IMR-90 (cell line): ENCODE measurements around the gene CAMK2G. TPM values are rescaled to one million over a fixed set of nuclear protein-coding genes. Genes with fewer than 3 reads are reported as not detected.

Experiments used
- ATAC-seq: fragments of 200-7000 bp; cut with Tn5 transposase; 2 replicates; pipeline ENCODE4 v1.9.1; 2020; ENCODE audit warnings: low read depth, mild to moderate bottlenecking, moderate library complexity
- Bru-seq: library from RNA; stranded (reverse); fragments of 400-500 nt; gene quantifications from one replicate; lab custom pipeline; 2021; lab: Mats Ljungman, UMichigan
- BruChase-seq, 2 experiments: library from RNA; stranded (reverse); fragments of 400-500 nt; gene quantifications; one replicate each; lab custom pipeline; 2021; lab: Mats Ljungman, UMichigan
- BruUV-seq: library from RNA; stranded (reverse); fragments of 400-500 nt; replicated peaks from 2 replicates; lab custom pipeline; 2021; lab: Mats Ljungman, UMichigan
- CTCF ChIA-PET: fragments of 300-600 bp; formaldehyde crosslinking; extraction: SDS; loops from one replicate; lab custom pipeline; 2021; ENCODE audit warnings: antibody characterized with exemption; lab: Yijun Ruan, JAX
- POLR2A ChIA-PET: fragments of 300-600 bp; sonication (Branson Sonifier 250); formaldehyde crosslinking; loops from one replicate; lab custom pipeline; 2022; ENCODE audit warnings: antibody characterized with exemption; ENCODE audit not compliant: unreplicated experiment; lab: Charles Lee
- DNase-seq: peaks from one replicate; pipeline ENCODE4 v3.0.0; 2013
- H2AFZ ChIP-seq: replicated peaks from 2 replicates; pipeline ENCODE3; 2013; ENCODE audit warnings: low read length, mild to moderate bottlenecking; ENCODE audit not compliant: poor library complexity
- H2AK5ac ChIP-seq: 2 replicates; pipeline ENCODE4 v1.6.1; 2013; ENCODE audit warnings: low read depth, low read length, inconsistent platforms
- H2AK9ac ChIP-seq: replicated peaks from 2 replicates; pipeline ENCODE3; 2013; ENCODE audit warnings: mild to moderate bottlenecking, low read depth, low read length, moderate library complexity; ENCODE audit not compliant: poor library complexity
- H2BK120ac ChIP-seq: 2 replicates; pipeline ENCODE4 v1.6.1; 2013; ENCODE audit warnings: low read depth, low read length, inconsistent platforms
- H2BK15ac ChIP-seq: 3 replicates; pipeline ENCODE4 v1.6.1; 2013; ENCODE audit warnings: low read depth, low read length, inconsistent platforms
- H2BK20ac ChIP-seq: 2 replicates; pipeline ENCODE4 v1.6.1; 2013; ENCODE audit warnings: low read depth, mild to moderate bottlenecking, inconsistent platforms, low read length, moderate library complexity
- H2BK5ac ChIP-seq: 2 replicates; pipeline ENCODE4 v1.6.1; 2013; ENCODE audit warnings: mild to moderate bottlenecking, low read depth, low read length, inconsistent platforms; ENCODE audit not compliant: poor library complexity, severe bottlenecking
- H3K14ac ChIP-seq: replicated peaks from 2 replicates; pipeline ENCODE4 v1.6.1; 2013; ENCODE audit warnings: low read depth, low read length, inconsistent platforms
- H3K18ac ChIP-seq: 2 replicates; pipeline ENCODE4 v1.6.1; 2013; ENCODE audit warnings: low read depth, low read length, control low read depth
- H3K23ac ChIP-seq: 2 replicates; pipeline ENCODE4 v1.6.1; 2013; ENCODE audit warnings: low read depth, low read length, inconsistent platforms
- H3K27ac ChIP-seq: 2 replicates; pipeline ENCODE4 v1.5.1; 2013; ENCODE audit warnings: mild to moderate bottlenecking, control low read depth, low read length; ENCODE audit not compliant: insufficient read depth
- H3K27me3 ChIP-seq: 2 replicates; pipeline ENCODE4 v1.6.1; 2013; ENCODE audit warnings: low read length; ENCODE audit not compliant: control insufficient read depth, insufficient read depth
- H3K36me3 ChIP-seq: 2 replicates; pipeline ENCODE4 v1.6.1; 2013; ENCODE audit warnings: low read length, mixed read lengths; ENCODE audit not compliant: control insufficient read depth, insufficient read depth
- H3K4ac ChIP-seq: 2 replicates; pipeline ENCODE4 v1.6.1; 2013; ENCODE audit warnings: low read depth, low read length, inconsistent platforms
- H3K4me1 ChIP-seq: 2 replicates; pipeline ENCODE4 v1.6.1; 2013; ENCODE audit warnings: low read length, mixed read lengths; ENCODE audit not compliant: control insufficient read depth, insufficient read depth
- H3K4me2 ChIP-seq: 2 replicates; pipeline ENCODE4 v1.6.1; 2013; ENCODE audit warnings: low read depth, mild to moderate bottlenecking, control low read depth, low read length, moderate library complexity
- H3K4me3 ChIP-seq: 2 replicates; pipeline ENCODE4 v1.5.1; 2013; ENCODE audit warnings: low read depth, mild to moderate bottlenecking, control low read depth, low read length, moderate library complexity; ENCODE audit not compliant: insufficient read depth
- H3K56ac ChIP-seq: 2 replicates; pipeline ENCODE4 v1.6.1; 2013; ENCODE audit warnings: low read length, inconsistent platforms; ENCODE audit not compliant: insufficient read depth; ENCODE audit errors: extremely low read depth
- H3K79me1 ChIP-seq, 2 experiments: 2 replicates each; pipeline ENCODE4 v1.6.1; 2013; ENCODE audit warnings: low read length in 2 of 2, inconsistent platforms in 1 of 2, low read depth in 1 of 2
- H3K9ac ChIP-seq: 2 replicates; pipeline ENCODE4 v1.6.1; 2013; ENCODE audit warnings: low read depth, low read length, control low read depth
- H3K9me1 ChIP-seq: 2 replicates; pipeline ENCODE4 v1.6.1; 2013; ENCODE audit warnings: low read length, inconsistent platforms; ENCODE audit not compliant: insufficient read depth
- H3K9me3 ChIP-seq: 2 replicates; pipeline ENCODE4 v1.6.1; 2013; ENCODE audit warnings: low read length; ENCODE audit not compliant: control insufficient read depth, insufficient read depth
- H4K20me1 ChIP-seq: 2 replicates; pipeline ENCODE4 v1.6.1; 2013; ENCODE audit warnings: low read length, inconsistent platforms; ENCODE audit not compliant: insufficient read depth
- H4K5ac ChIP-seq: 2 replicates; pipeline ENCODE4 v1.6.1; 2013; ENCODE audit warnings: mild to moderate bottlenecking, low read depth, low read length, control low read depth
- H4K8ac ChIP-seq, 2 experiments: 2 replicates each; pipeline ENCODE4 v1.6.1; 2013; ENCODE audit warnings: low read depth in 2 of 2, low read length in 2 of 2, control low read depth in 1 of 2, inconsistent platforms in 1 of 2
- H4K91ac ChIP-seq: 2 replicates; pipeline ENCODE4 v1.6.1; 2013; ENCODE audit warnings: low read depth, low read length, inconsistent platforms; ENCODE audit not compliant: insufficient read depth
- BHLHE40 ChIP-seq: fragments of 150-350 bp; IDR thresholded peaks from 2 replicates; pipeline ENCODE4 v1.6.1; 2016; ENCODE audit warnings: mild to moderate bottlenecking, low read depth, low read length
- FOS ChIP-seq: fragments of 150-350 bp; IDR thresholded peaks from 2 replicates; pipeline ENCODE4 v1.6.1; 2016; ENCODE audit warnings: low read depth, low read length
- MAFK ChIP-seq: IDR thresholded peaks from 2 replicates; pipeline ENCODE4 v1.6.1; 2012; ENCODE audit warnings: low read depth, low read length, improper control_type of control experiment
- MAZ ChIP-seq: IDR thresholded peaks from 2 replicates; pipeline ENCODE4 v1.6.1; 2012; ENCODE audit warnings: low read depth, mild to moderate bottlenecking, low read length, improper control_type of control experiment, moderate library complexity, borderline replicate concordance
- NFE2L2 ChIP-seq: fragments of 150-350 bp; IDR thresholded peaks from 2 replicates; pipeline ENCODE4 v1.6.1; 2016; ENCODE audit warnings: low read depth, mild to moderate bottlenecking, low read length
- RAD21 ChIP-seq: IDR thresholded peaks from 2 replicates; pipeline ENCODE4 v1.6.1; 2012; ENCODE audit warnings: low read length, improper control_type of control experiment
- RCOR1 ChIP-seq: IDR thresholded peaks from 2 replicates; pipeline ENCODE4 v1.6.1; 2012; ENCODE audit warnings: mild to moderate bottlenecking, low read length, improper control_type of control experiment; ENCODE audit not compliant: insufficient replicate concordance
- SMC3 ChIP-seq: fragments of 150-350 bp; IDR thresholded peaks from 2 replicates; pipeline ENCODE4 v1.6.1; 2016; ENCODE audit warnings: low read depth, mild to moderate bottlenecking, antibody characterized with exemption, low read length, moderate library complexity
- WGBS, 2 experiments: methylation state at CpG; one replicate each; pipeline versions ENCODE4 v1.1.5 to v1.1.7; 2013; ENCODE audit warnings: missing lambda C conversion rate in 2 of 2; ENCODE audit not compliant: insufficient read length in 1 of 2; ENCODE audit errors: extremely low coverage in 2 of 2; 5-methylcytosine and 5-hydroxymethylcytosine counted together
- dilution Hi-C: fragments of 300-500 bp; cut with HindIII; formaldehyde crosslinking; loops from one replicate; pipeline ENCODE4 v1.14.3; 2018; ENCODE audit warnings: low sequenced_read_pairs; ENCODE audit not compliant: unreplicated experiment
- in situ Hi-C: fragments of 300-500 bp; cut with MboI; formaldehyde crosslinking; loops from 3 replicates; pipeline ENCODE4 v1.14.3; 2019; ENCODE audit warnings: low sequenced_read_pairs, inconsistent platforms, mixed read lengths
- intact Hi-C: fragments of 100-400 bp; cut with micrococcal nuclease; formaldehyde crosslinking; loops from 2 replicates; pipeline ENCODE4 v1.10.0; 2022
- long read RNA-seq: library from polyadenylated mRNA; unstranded; transcript quantifications from one replicate; pipeline ENCODE4 v2.0.0, GENCODE V29; 2021; ENCODE audit not compliant: unreplicated experiment
- polyA plus RNA-seq, 3 experiments: library from polyadenylated mRNA; depleted of rRNA; stranded (reverse); fragments of >200 nt; gene quantifications; 2 replicates each; pipeline ENCODE4 v1.2.3, GENCODE V29; 2012; ENCODE audit warnings: low replicate concordance in 1 of 3
- total RNA-seq: library from RNA; depleted of rRNA; stranded (reverse); fragments of >200 nt; gene quantifications from 2 replicates; pipeline ENCODE4 v1.2.3, GENCODE V29; 2012; rRNA removed
- TF ChIP-seq, protein P1 (sequence below): fragments of 150-350 bp; IDR thresholded peaks from 2 replicates; pipeline ENCODE4 v1.6.1; 2017; ENCODE audit warnings: mild to moderate bottlenecking, antibody characterized with exemption, low read length, low read depth
- TF ChIP-seq, protein P2 (sequence below): conservative IDR thresholded peaks from 2 replicates; pipeline ENCODE4 v1.5.1; 2012; ENCODE audit warnings: mild to moderate bottlenecking, low read depth, low read length, improper control_type of control experiment

Gene CAMK2G
- total RNA-seq = 18.9 and 20.4 TPM in 2 replicates
- 24.0 and 25.4 TPM in 2 replicates for polyA plus RNA-seq (2012; rRNA removed)
- polyA plus RNA-seq (2012; cell fraction: cytosol; rRNA removed) = 19.3 and 21.1 TPM in 2 replicates
- polyA plus RNA-seq (2012; cell fraction: nucleus; rRNA removed; ENCODE audit: low replicate concordance) = 51.4 and 75.4 TPM in 2 replicates
- percentile 75 among the genes with signal in this experiment for Bru-seq, nascent RNA
- BruChase-seq, experiment 1, labeled RNA remaining after a 6-hour chase = percentile 82 among the genes with signal in this experiment
- percentile 80 among the genes with signal in this experiment for BruChase-seq, experiment 2, labeled RNA remaining after a 2-hour chase
- long read RNA-seq, partial matches to known transcripts = 4 of 28 reads
- long read RNA-seq, other reads (novel, unspliced or antisense) = 16 of 28 reads

DNA sequence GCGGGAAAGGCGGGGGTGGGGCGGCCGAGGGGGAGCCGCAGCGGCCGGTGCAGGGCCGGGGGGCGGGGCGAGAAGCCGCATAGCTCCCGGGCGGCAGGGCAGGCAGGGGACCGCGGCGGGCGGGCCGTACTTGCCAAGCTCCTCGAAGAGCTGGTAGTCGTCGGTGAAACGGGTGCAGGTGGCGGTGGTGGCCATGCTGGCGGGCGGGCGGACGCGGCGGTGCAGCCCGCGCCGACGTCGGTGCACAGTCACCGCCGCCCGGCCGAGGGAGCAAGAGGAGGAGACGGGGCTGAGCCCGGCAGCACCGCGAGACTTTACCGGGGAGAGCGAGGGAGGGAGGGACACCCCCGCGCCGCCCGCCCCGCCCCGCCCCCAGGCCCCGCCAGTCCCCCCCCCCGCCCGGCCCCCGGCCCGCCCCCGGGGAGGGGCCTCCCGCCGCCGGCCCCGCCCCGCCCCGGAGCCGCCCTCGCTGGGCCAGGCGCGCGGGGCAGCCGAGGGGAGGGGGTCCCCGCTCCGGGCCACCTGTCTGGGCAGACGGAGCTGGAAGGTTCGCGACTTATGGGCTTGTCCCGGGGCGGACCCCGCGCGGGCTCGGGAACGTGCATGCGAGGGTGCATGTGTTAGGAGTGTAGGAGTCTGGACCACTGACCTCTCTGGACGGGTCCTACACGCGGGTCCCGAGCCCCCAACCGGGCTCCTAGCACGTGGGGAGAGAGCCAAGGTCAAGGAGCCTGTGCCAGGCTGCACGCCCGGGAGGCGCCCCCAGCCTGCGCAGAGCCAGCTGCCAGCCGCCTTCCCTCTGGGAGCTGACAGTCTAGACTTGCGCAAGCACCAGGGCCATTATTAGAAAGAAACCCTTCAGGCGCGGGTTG, at the start of gene CAMK2G:
Gene CAMK2G (minus strand): TSS at position 289 of the 872 bp plus-strand sequence. CDS start 94 bp downstream, at position 195.
- Histone ChIP-seq H3K18ac (no peak within 1 kb of the TSS; the same call in 1 of the 2 replicates), H2BK5ac (peak within 1 kb of the TSS; percentile 53), H3K9ac (peak within 1 kb of the TSS; percentile 87), H3K36me3 (peaks cover 14% of the 10 kb centered on the region; the same call in 1 of the 2 replicates), H3K27me3 (no peaks in the 10 kb centered on the region), H3K79me1 (peaks cover 29 to 39% of the 10 kb centered on the region in 2 experiments), H4K5ac (no peak within 1 kb of the TSS; the same call in 1 of the 2 replicates), H2BK20ac (no peak within 1 kb of the TSS), H2BK120ac (no peak within 1 kb of the TSS), H3K9me1 (peaks cover 6% of the 10 kb centered on the region), H3K4me3 (peak within 1 kb of the TSS; percentile 100), H2AFZ (peak within 1 kb of the TSS; percentile 99), H4K91ac (no peak within 1 kb of the TSS; the same call in 1 of the 2 replicates), H2AK5ac (no peak within 1 kb of the TSS; the same call in 1 of the 2 replicates), H3K4me1 (peaks cover 11% of the 10 kb centered on the region), H3K14ac (peak within 1 kb of the TSS; percentile 45; the same call in 1 of the 2 replicates), H2AK9ac (peak within 1 kb of the TSS; percentile 43), H3K27ac (peak within 1 kb of the TSS; percentile 83), H2BK15ac (no peak within 1 kb of the TSS), H4K8ac (peak within 1 kb of the TSS in 1 of 2 experiments; percentile 47; a peak in 1 of 4 replicates), H3K4me2 (peak within 1 kb of the TSS; percentile 96), H3K23ac (peak within 1 kb of the TSS; percentile 82; the same call in 1 of the 2 replicates), H3K4ac (0 out of 2 replicates have a peak within 1 kb of the TSS, but pooled peaks have one; percentile 23), H3K9me3 (no peaks in the 10 kb centered on the region), H3K56ac (no peak within 1 kb of the TSS), H4K20me1 (peaks cover 24% of the 10 kb centered on the region)
- DNase-seq = peak; percentile 79
- CTCF ChIA-PET = interaction anchor here (0.6 kb wide), 1 partner anchor 42 kb away, joined by 3 read pairs; no protein-coding TSS in a partner anchor
- WGBS, 2 experiments = 2% methylated on average over 38 of the region's 95 CpGs; no CpG with 5 or more reads in 1 of the 2 experiments
- in situ Hi-C loops (no loop called here), intact Hi-C loops (no loop called here), dilution Hi-C loops (no loop called here)
- ATAC-seq = peak; percentile 95
- POLR2A ChIA-PET = no interaction called here
- no TSS peak for BruUV-seq
- TF ChIP-seq BHLHE40 (no peak), SMC3 (no peak), MAFK (no peak), MAZ (peak; percentile 73; the same call in 1 of the 2 replicates), FOS (no peak), NFE2L2 (0 out of 2 replicates have a peak, but pooled peaks have one; percentile 19), RCOR1 (no peak), RAD21 (no peak)
- TF ChIP-seq, protein P1, sequence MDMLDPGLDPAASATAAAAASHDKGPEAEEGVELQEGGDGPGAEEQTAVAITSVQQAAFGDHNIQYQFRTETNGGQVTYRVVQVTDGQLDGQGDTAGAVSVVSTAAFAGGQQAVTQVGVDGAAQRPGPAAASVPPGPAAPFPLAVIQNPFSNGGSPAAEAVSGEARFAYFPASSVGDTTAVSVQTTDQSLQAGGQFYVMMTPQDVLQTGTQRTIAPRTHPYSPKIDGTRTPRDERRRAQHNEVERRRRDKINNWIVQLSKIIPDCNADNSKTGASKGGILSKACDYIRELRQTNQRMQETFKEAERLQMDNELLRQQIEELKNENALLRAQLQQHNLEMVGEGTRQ = no peak
- TF ChIP-seq, protein P2, sequence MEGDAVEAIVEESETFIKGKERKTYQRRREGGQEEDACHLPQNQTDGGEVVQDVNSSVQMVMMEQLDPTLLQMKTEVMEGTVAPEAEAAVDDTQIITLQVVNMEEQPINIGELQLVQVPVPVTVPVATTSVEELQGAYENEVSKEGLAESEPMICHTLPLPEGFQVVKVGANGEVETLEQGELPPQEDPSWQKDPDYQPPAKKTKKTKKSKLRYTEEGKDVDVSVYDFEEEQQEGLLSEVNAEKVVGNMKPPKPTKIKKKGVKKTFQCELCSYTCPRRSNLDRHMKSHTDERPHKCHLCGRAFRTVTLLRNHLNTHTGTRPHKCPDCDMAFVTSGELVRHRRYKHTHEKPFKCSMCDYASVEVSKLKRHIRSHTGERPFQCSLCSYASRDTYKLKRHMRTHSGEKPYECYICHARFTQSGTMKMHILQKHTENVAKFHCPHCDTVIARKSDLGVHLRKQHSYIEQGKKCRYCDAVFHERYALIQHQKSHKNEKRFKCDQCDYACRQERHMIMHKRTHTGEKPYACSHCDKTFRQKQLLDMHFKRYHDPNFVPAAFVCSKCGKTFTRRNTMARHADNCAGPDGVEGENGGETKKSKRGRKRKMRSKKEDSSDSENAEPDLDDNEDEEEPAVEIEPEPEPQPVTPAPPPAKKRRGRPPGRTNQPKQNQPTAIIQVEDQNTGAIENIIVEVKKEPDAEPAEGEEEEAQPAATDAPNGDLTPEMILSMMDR = no peak
